ENCODE measurements around the gene SLC35F1.

Gene SLC35F1

GRCh38 chr6:118128755-118129154, 221.7 kb downstream of the SLC35F1 start:
- FAIRE-seq: no peak

- no peak for FAIRE-seq
These were observed 227.1 kb downstream of the SLC35F1 start for GRCh38 chr6:118134206-118134605.

- no peak for FAIRE-seq
These were observed 227.7 kb downstream of the SLC35F1 start for GRCh38 chr6:118134736-118135135.

- no peak for FAIRE-seq
These were observed 228.3 kb downstream of the SLC35F1 start for GRCh38 chr6:118135371-118135770.

GRCh38 chr6:118141211-118141610, 234.1 kb downstream of the SLC35F1 start:
- FAIRE-seq: no peak

- no peak for FAIRE-seq
These were observed 239.5 kb downstream of the SLC35F1 start for GRCh38 chr6:118146584-118146983.

- no peak for FAIRE-seq
These were observed 240.4 kb downstream of the SLC35F1 start for GRCh38 chr6:118147511-118147910.

- FAIRE-seq: no peak
These were observed 241.5 kb downstream of the SLC35F1 start for GRCh38 chr6:118148561-118148960.

- FAIRE-seq: no peak
These were observed 245.5 kb downstream of the SLC35F1 start for GRCh38 chr6:118152524-118152923.

GRCh38 chr6:118161343-118161742, 254.3 kb downstream of the SLC35F1 start:
- no peak for FAIRE-seq

GRCh38 chr6:118163542-118163941, 256.5 kb downstream of the SLC35F1 start:
- FAIRE-seq: no peak

- no peak for FAIRE-seq
These were observed 258.4 kb downstream of the SLC35F1 start for GRCh38 chr6:118165500-118165899.

GRCh38 chr6:118168421-118168820, 261.4 kb downstream of the SLC35F1 start:
- FAIRE-seq: no peak

GRCh38 chr6:118171852-118172251, 264.8 kb downstream of the SLC35F1 start:
- FAIRE-seq: no peak

- FAIRE-seq: no peak
These were observed 267.0 kb downstream of the SLC35F1 start for GRCh38 chr6:118174071-118174470.

- no peak for FAIRE-seq
These were observed 270.7 kb downstream of the SLC35F1 start for GRCh38 chr6:118177720-118178119.

GRCh38 chr6:118179048-118179447, 272.0 kb downstream of the SLC35F1 start:
- FAIRE-seq: no peak

GRCh38 chr6:118186672-118187567, 279.9 kb downstream of the SLC35F1 start:
- no peak for FAIRE-seq

GRCh38 chr6:118187568-118188164, 280.6 kb downstream of the SLC35F1 start:
- no peak for FAIRE-seq

- no peak for FAIRE-seq
These were observed 281.5 kb downstream of the SLC35F1 start for GRCh38 chr6:118188561-118188960.

GRCh38 chr6:118197539-118197938, 290.5 kb downstream of the SLC35F1 start:
- FAIRE-seq: no peak

- no peak for FAIRE-seq
These were observed 291.7 kb downstream of the SLC35F1 start for GRCh38 chr6:118198746-118199145.

GRCh38 chr6:118200160-118200559, 293.1 kb downstream of the SLC35F1 start:
- no peak for FAIRE-seq

- FAIRE-seq: no peak
These were observed 295.5 kb downstream of the SLC35F1 start for GRCh38 chr6:118202517-118202916.

Data from A204.1 (cell line).